Stimulated activated CD4-positive, alpha-beta T cell treated with anti-CD3 and anti-CD28 coated beads, Interleukin-12 subunit alpha, Interleukin-12 subunit beta, amount 100 ng/mL, for 48 hours (primary cell): ENCODE measurements around the gene RASA4.
A peak's percentile ranks its signal among the peaks of the same experiment; 100 is the strongest.
"Not testable (repeated sequence)": the region's sequence is repeated elsewhere in the genome, so short reads cannot be mapped to it uniquely, and the experiment has no call there.

Source experiments
- DNase-seq, 3 donors: peaks; one replicate each; pipeline ENCODE4 v3.0.0-alpha.2; 2020; ENCODE audit warnings: low read depth in 2 of 3, low spot score in 1 of 3

The RASA4 gene

GRCh38 chr7:102616507-102617125, at the start of gene RASA4:
TSS of gene RASA4 (minus strand) at chr7:102616756. CDS start at chr7:102616689, 67 bp downstream.
- DNase-seq = peak in 1 of 3 donors; percentile 9

DNA sequence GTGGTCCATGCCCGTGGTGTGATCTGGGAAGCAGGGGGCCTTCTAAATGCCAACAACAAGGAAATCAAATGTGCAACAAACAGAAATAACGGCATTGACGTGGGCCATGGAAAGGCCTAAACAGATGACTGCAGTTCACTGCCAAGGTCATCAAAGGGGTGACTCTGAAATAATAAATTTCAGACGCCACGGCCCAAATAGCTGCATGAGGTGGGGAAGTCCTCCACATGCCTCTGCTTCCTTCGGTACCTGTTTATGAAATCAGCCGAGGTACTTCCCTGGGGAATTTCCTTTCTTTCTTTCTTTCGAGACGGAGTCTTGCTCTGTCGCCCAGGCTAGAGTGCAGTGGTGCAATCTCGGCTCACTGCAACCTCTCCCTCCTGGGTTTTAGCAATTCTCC, 48.2 kb upstream of the RASA4 start:
- not testable (repeated sequence) for DNase-seq

- not testable (repeated sequence) for DNase-seq
Measured at GRCh38 chr7:102649924-102650323, 33.4 kb upstream of the RASA4 start, which contains the start of gene SPDYE2B. TSS of gene SPDYE2B (plus strand) at chr7:102650319. CDS start at chr7:102652349, 2,030 bp downstream.

DNA sequence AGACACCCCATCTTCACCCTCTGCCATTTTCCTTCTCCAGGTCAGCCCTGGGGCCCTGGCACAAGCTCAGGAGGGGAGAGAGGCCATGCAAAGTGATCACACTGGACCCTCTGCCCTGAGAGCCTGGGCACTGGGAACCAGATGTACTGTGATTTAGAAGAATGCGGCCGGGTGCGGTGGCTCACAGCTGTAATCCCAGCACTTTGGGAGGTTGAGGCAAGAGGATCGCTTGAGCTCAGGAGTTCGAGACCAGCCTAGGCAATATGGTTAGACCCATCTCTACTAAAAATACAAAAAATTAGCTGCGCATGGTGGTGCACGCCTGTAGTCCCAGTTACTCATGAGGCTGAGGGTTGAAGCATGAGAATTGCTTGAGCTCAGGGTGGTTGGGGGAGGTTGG, 31.3 kb upstream of the RASA4 start:
- DNase-seq = not testable (repeated sequence)

DNA sequence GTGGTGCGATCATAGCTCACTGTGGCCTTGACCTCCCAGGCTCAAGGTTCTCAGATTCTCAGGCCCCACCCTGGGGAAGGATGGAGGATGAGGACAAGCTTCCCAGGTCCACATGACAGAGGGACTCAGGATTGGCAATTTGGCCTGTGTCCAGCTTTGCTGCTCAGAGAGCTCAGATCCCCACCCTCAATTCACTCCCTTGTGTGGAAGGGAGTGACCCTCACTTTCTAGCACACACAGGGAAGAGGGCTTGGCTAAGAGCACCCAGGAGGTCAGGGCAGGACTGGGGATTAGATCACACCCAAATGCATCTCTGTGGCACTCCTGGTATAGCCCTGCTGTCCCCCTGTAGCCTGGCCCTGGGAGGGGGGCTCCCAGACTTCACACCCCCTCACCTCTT, 26.8 kb upstream of the RASA4 start:
- not testable (repeated sequence) for DNase-seq

GRCh38 chr7:102642691-102643090, 26.1 kb upstream of the RASA4 start, which contains the start of gene UPK3BL1:
TSS of gene UPK3BL1 (minus strand) at chr7:102642791. CDS start at chr7:102642741, 50 bp downstream.
- DNase-seq = not testable (repeated sequence)

GRCh38 chr7:102638848-102639247, 22.3 kb upstream of the RASA4 start:
- DNase-seq = not testable (repeated sequence)

GRCh38 chr7:102636956-102637355, 20.4 kb upstream of the RASA4 start:
- not testable (repeated sequence) for DNase-seq

DNA sequence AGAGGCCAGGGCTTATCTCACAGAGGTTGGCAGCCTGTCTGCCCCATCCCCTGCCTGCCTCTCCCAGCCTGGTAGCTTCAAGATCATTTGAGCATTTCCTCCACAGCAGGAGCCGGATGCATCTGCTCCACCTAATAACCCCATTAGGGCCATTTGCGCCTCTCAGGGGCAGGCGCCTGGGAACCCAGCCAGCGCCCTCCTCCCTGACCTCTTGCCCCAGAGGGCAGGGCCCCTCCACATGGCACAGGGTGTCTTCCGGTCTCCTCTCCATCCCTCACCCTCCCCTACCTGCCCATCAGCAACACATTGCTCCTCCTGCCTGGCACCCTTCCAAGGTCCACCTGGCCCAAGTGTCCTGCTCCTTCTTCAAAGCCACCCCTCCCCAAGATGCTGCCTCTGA, 18.8 kb upstream of the RASA4 start:
- DNase-seq = not testable (repeated sequence)

DNA sequence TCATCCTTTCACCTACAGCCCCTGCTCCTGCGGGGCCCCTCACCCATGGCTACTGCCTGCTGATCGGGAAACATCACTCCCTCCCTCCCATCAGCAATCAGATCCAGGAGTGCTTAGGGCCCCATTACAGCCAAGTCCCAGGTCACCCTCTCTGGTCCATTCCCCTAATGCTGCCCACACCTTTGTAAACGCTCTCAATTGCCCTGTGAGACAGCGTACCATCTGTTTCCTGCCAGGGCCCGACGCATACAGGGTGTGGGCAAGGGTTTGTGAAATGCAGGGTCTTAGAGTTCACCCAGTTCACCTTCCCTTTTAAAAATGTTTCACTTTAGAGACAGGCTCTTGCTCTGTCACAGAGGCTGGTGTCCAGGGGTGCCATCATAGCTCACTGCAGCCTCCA, 17.7 kb upstream of the RASA4 start:
- not testable (repeated sequence) for DNase-seq

- not testable (repeated sequence) for DNase-seq
Measured at GRCh38 chr7:102630622-102631021, 14.1 kb upstream of the RASA4 start.

DNA sequence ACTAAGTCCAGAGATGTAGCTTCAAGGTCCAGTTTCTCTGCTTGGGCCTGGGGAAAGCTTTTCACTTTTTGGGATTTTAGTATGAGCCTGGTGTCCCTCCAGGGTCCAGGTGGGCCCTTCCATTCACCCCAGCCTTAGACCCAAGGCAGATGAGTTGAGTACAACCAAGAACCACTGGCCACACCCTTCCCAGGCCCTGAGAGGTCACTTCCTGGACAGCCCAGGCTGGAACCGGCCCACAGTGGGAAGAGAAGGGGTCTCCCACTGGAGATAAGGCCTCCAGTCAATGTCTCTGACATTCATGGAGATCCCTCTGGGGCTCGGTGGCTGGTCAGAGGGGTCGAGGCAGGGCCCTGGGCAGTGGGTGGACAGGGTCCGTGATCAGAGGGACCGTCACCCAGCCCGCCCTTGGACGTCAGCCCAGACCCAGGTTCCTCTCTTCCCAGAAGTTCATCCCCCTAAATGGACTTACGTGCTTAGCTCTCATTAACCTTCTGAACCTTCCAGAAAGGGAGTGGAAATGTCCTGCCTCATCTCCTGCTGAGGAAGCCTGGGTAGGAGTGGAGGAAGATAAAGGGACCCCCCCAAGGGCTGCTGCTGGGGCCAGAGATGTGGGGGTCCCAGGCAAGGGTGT, 10.8 kb upstream of the RASA4 start:
- not testable (repeated sequence) for DNase-seq

DNA sequence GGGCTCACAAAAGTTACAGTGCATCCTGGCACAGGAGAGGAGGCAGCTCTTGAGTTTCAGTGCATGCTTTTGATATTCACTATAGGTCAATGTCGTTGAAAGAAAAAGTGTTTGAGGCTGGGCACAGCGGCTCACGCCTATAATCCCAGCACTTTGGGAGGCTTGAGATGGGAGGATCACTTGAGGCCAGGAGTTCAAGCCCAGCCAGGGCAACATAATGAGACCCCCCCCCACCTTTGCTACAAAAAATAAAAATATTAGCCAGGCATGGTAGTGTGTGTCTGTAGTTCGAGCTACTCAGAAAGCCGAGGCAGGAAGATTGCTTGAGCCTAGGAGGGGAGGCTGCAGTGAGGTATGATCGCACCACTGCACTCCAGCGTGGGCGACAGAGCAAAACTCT, 1.6 kb upstream of the RASA4 start:
- DNase-seq = not testable (repeated sequence)

DNA sequence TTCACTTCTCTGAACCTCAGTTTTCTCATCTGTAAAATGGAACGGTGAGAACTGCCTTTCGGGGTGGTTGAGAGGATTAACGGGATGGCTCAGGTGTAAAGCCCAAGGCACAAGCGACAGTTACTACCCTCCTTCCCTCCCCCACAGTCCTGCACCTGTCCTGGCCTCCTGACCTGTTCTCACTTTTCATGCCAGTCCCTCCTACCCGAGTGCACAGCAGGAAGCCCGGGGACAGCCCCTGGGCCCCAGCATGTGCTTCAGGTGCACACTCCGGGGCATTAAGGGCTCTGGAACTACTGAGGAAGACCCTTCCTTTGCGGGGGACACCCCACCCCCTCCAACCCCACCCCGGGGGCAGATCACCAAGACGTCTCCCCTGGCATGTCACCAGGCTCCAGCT, 626 bp downstream of the RASA4 start:
- not testable (repeated sequence) for DNase-seq

DNA sequence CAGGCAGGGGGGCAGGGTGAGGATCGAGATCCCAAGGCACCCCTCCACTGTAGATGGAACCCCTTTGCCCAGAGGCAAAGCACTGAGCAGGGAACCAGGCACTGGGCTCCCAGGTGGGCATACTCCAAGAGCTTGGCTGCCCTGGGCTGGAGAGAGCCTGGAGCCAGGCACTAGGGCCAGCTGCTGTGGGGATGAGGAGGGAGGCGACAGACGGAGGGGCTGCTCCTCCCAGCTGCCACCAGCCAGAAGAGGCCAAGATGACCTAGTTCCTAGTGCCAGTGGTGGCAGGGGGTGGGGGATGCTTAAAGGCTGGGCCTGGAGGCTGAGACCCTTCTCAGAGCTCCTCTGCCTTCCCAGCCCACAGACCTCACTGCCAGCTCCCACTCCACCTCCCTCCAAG, 1.7 kb downstream of the RASA4 start:
- DNase-seq = not testable (repeated sequence)

DNA sequence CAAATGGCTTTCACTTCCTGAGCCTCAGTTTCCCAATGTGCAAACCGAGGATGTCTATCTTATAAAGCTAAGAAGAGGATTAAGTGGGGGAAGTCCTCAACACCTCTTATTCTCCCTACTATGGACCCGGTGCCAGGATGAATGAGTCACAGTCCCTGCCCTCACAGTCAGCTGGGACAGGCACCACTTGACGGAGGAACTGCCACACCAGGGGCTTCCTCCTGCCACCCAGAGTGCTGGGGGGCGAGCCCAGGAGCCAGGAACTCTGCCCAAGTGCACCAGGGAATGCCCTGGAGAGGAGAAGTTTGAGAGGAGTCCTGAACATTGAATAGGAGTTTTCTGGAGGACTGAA, 2.2 kb downstream of the RASA4 start:
- not testable (repeated sequence) for DNase-seq

- DNase-seq = not testable (repeated sequence)
Measured at GRCh38 chr7:102613575-102614345, 2.8 kb downstream of the RASA4 start.

DNA sequence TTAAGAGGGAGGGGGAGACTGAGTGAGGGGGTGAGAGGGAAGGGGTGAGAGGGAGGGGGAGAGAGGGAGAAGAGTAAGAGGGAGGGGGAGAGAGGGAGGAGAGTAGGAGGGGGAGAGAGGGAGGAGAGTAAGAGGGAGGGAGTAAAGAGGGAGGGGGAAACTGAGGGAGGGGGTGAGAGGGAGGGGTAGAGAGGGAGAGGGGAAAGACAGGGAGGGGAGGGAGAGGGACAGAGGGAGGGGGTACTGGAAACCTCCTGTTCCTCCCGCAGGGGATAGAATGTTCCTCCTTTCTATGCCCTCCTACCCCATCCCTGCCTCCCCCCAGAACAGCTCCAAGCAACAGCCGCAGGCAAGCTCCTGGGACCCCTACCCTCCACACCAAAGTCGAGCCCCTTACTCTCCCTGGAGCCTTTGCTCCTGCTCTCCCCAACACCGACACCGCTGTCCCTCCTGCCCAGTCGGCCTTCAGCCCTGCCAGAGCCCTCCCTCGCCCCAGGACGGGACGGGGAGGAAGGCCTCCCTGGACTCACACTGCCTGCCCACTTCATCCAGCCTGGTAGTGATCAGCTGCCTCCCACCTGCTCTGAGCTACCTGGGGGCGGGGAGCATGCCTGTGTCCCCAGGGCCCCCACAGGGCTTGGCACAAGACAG, 4.8 kb downstream of the RASA4 start:
- not testable (repeated sequence) for DNase-seq

DNA sequence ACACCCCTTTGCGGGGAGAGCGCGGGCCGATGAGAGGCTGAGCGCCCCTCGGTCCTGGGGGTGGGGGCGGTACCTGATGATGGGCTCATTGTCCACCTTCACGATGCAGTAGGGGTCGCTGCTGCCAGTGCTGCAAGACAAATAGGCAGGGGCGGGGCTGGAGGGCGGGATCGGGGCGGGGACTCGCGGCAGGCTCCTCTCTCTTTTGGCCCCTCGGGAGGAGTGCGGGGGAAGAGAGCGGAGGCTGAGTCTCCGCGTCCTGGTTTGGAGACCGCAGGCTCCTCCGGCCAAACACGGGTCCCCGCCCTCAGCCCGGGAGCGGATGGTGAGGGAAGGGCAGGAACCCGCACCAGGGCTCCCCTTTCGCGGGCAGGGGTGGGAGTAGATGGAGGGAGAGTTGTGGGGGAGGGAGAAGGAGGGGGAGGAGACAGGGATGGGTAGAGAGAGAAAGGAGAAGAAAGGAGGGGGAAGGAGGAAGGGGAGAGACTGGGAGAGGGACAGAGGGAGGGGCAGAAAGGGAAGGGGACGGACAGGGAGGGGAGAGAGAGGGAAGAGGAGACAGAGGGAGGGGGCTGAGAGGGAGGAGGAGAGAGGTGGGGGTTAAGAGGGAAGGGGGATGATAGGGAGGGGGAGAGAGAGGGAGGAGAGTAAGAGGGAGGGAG, 5.4 kb downstream of the RASA4 start:
- DNase-seq = not testable (repeated sequence)

DNA sequence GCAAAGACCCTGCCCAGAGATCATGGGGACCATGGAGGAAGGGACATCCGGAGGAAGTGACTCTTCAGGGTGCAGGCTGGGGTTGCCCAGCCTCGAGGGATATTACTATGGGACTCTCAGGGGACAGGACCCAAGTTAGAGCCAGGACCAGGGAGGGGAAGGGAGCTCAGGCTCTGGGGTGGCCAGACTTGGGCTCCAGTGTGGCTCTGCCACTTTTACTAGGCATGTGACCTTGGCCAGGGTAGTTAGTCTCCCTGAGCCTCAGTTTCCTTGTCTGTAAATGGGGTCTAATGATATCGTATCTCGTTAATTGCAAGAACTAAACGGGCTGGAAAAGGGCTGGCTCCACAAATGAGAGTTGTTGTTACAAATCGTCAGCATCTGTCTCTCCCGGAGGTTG, 6.1 kb downstream of the RASA4 start:
- not testable (repeated sequence) for DNase-seq

DNA sequence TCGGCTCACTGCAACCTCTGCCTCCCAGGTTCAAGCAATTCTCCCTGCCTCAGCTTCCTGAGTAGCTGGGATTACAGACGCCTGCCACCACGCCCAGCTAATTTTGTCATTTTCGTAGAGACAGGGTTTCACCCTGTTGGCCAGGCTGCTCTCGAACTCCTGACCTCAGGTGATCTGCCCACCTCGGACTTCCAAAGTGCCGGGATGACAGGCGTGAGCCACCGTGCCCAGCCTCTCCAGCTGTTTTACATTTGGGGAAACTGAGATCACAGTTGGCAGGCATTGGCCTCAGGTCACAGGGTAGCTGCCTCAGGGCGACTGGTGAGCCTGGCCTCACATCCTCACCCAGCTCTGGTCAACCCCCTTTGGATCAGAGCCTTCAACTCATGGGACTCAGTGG, 6.8 kb downstream of the RASA4 start:
- not testable (repeated sequence) for DNase-seq
